D341Med (cell line): Measurements from ENCODE around the gene WASHC4.

Source experiments
- DNase-seq: peaks from one replicate; pipeline ENCODE4 v3.0.0; 2012; ENCODE audit warnings: low spot score

The WASHC4 gene, protein sequence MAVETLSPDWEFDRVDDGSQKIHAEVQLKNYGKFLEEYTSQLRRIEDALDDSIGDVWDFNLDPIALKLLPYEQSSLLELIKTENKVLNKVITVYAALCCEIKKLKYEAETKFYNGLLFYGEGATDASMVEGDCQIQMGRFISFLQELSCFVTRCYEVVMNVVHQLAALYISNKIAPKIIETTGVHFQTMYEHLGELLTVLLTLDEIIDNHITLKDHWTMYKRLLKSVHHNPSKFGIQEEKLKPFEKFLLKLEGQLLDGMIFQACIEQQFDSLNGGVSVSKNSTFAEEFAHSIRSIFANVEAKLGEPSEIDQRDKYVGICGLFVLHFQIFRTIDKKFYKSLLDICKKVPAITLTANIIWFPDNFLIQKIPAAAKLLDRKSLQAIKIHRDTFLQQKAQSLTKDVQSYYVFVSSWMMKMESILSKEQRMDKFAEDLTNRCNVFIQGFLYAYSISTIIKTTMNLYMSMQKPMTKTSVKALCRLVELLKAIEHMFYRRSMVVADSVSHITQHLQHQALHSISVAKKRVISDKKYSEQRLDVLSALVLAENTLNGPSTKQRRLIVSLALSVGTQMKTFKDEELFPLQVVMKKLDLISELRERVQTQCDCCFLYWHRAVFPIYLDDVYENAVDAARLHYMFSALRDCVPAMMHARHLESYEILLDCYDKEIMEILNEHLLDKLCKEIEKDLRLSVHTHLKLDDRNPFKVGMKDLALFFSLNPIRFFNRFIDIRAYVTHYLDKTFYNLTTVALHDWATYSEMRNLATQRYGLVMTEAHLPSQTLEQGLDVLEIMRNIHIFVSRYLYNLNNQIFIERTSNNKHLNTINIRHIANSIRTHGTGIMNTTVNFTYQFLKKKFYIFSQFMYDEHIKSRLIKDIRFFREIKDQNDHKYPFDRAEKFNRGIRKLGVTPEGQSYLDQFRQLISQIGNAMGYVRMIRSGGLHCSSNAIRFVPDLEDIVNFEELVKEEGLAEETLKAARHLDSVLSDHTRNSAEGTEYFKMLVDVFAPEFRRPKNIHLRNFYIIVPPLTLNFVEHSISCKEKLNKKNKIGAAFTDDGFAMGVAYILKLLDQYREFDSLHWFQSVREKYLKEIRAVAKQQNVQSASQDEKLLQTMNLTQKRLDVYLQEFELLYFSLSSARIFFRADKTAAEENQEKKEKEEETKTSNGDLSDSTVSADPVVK

DNA sequence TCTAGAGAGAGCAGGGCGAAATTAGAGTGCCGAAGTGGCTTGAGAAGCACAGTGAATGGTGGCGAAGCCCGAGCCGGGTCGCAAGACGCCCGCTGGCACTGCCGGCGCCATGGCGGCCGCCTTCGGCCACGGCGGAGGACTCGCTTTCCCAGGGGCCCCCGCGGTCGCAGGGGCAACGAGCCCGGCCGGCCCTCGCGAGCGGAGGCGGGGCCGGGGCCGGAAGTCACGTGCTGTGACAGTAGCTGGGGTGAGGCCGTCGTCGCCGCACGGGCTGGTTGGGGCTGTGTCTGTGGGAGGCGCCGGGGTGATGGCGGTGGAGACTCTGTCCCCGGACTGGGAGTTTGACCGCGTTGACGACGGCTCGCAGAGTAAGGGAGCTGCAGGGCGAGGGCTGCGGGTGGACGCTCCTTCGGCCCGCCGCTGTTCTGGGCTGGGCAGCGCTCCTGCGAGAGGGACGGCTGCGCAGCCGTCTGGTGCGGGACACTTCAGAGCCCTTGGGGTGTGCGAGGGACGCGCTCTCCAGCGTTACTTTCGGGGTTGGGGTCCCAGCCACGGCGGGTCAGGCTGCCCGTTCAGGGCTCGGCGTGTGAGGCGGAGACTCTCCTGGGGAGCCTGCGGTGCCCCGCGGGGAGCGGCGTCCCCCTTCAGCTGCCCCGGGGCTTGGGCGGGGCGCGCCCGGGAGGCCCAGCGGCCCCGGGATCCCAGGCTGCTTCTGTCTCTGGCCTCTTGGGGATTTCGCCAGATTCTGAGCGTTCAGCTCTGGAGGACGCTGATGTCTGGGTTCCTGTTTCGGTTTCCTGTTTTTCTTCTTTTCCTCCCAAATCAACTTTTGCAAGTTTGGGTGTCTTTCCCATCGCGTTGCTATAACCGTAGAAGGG is at the start of gene WASHC4:
Gene WASHC4, plus strand, starts transcription at position 238 of the 878 bp plus-strand sequence. Its CDS starts 70 bp downstream, at position 308.
- peak; percentile 98 for DNase-seq

DNA sequence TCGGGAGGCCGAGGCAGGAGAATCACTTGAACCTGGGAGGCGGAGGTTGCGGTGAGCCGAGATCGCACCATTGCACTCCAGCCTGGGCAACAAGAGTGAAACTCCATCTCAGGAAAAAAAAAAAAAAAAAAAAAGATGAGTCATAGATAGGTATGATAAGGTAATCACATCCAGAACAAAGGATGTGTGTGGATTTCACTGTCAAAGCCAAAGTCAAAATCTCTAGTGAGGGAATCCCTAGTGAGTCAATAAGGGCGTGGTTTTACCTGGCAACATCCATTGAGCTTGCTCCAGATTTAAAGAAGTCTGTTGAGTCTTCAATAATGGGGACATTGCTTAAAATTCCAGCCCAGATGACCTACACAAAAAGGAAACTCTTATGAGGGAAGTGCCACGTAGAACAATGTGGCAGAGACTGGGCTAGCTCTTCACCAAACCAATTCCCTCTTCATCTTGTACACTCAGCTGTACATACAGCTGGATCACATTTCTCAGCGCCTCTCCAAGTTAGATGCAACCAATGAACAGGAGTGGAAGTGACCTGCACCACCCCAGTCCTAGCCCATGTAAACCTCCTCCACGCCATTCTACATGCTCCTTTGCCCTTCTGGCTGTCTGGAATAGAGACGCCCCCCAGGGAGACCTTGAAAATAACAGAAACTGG is 46.7 kb upstream of the WASHC4 start:
- DNase-seq: no peak

DNA sequence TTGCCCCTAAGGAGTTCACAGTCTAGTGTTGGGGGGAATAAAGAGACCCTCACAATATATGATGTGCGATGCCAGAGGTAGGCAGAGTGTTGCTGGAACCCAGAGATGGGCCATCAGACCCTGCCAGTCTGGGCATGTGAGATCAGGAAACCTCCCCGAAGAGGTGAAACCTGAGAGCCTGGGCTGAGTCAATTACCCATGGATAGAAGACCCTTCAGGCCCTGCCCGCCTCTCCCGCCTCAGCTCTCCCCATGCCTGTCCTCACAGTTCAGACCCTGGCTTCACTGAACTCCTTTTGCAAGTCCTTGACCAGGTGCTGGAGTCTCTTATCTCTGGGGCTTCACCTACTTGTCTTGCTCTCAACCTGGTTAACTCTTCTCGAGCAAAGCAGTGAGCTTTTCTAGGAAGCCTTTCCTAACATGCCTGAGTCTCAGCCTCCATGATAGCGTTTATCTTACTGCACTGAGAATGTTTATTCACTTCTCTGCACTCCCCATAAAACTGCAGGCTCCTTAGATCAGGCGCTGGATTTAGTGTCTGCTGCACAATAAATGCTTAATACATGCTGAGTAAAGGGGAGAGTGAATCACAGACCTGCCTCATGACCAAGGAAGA is 42.9 kb upstream of the WASHC4 start:
- DNase-seq: no peak

DNA sequence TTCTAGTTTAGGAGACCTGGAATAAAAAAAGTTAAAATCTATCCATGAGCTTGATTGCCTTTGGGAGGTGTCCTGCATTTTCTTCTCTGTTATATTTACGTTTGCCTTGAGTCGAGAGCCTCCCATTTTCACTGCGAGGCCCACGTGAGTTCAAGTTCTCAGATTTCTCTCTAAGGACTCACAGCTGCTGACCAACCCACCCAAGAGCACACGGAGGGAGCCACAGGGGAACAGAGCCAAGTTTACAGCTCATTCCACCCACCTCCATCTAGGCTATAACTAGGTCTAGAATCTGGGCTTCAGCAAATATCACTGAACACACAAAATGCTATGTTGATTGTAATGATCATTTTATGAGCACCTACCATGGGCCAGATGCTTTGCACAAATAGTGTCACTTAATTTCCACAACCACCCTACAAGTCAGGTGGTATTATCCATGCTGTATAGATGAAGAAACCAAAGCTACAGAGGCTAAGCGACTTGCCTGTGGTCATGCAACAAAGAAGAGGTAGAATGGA is 40.0 kb upstream of the WASHC4 start:
- DNase-seq: no peak

DNA sequence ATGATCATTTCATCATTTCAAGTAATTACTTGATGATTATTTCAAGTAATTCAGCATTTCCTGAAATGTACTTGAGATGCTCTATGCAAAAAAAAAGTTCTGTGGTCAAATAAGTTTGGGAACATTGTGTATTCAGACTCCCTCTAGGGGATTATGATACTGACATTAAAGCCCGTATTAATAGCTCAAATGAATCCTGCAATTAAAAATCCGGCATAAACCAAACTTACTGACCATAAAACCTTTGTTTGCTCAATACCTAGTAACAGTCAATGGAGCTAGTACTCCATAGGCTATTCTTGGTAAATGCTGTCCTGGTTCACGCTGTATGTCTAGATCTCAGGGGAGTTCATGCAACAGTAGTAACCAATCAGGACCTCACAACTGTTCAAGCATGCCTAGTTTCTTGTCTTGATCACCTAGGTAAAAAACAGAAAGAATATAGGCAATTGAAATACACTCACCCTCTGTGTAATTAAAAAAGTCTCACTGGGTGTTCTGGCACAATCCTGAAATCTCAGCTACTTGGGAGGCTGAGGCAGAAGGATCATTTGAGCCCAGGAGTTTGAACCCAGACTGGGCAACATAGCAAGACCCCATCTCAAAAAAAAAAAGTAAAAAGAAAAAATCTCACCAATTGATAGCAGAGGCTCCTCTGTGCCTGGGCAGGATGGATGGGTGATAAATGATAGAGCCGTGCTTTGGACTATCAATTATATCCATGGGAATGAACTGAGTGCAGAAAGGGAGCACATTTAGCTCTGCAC is 37.4 kb upstream of the WASHC4 start:
- no peak for DNase-seq

DNA sequence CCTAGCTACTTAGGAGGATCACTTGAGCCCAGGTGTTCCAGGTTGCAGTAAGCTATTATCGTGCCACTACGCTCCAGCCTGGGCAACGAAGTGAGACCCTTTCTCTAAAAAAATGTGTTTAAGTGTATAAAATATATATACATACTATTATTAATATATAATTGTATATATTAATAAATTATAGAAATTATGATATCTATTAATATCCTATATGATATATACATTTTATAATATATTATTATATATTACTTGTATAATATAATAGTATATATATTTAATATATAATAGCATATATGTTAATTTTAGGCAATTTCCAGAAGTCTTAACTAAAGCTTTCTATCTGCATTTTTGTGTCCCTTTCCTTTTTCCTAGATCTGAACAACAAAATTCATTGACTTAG is 35.5 kb upstream of the WASHC4 start:
- no peak for DNase-seq

DNA sequence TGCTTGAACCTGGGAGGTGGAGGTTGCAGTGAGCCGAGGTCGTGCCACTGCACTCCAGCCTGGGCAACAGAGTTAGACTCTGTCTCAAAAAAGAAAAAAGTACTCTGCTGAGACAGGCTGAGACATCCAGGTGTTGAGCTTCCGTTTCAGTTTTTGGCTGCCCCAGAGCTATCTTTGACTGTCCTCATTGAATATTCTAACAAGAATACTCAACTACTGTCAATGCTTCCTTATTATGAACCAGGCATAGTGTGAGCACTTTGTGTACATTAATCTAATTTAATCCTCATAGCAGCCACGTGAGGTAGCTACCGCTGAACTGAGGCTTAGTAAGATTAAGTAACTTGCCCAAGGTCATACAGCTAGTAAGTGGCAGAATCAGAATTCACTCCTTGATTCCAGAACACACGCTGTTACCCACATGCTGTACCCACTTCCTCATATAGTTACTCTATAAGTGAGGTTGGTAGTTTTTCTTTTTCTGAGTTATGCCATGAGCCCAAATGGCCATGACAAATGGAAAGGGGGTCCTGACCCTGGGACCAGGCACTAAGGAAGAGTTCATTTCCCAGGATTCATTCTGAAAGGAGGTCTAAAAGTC is 34.5 kb upstream of the WASHC4 start:
- no peak for DNase-seq

DNA sequence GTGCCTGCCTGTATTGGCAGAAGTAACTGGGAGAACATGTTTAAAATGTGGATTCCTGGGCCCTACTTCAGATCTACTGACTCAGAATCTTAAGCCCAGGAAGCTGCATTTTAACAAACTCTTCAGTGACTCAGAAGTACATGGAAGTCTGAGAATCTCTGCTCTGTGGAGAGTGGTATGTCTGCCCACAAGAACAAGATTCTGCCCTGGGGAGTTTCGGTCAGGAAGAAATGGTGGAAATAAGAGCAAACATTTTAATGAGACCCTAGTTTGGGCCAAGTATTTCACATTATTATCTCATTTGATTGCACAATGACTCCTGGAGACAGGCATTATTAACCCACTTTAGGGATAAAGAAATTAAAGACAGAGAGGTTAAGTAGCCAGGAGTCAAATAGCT is 31.4 kb upstream of the WASHC4 start:
- DNase-seq: no peak

DNA sequence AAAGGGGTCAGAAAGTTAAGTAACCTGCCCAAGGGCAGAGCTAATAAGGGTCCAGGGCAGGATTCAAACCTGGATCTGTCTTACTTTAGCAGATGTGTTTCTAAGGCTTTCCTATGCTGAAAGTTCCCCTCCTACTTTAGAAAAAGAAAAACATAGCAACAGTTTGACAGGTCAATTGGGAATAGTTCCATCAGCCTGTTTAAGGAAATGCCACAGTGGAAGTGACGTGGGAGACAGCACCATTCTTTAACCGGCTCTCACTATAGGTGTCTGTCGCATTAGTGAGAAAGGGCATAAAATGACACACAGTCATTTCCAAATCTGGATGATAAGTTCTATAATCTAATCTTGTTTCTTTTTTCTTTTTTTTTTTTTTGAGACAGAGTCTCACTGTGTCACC is 30.6 kb upstream of the WASHC4 start:
- DNase-seq: no peak

DNA sequence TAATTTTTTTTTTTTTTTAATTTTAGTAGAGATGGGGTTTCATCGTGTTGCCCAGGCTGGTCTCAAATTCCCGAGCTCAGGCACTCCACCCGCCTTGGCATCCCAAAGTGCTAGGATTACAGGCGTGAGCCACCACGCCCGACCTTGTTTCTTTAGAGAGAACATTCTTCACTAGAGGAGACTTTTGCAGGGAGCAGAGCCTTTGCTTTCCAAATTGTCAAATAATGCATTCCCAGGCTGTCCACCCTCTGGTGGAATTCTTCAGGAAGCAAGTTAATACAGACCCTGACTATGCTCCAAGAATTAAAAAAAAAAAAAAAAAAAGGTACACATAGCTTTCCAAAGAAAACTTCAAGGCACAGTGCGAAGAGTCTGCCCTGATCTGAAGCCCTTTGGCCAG is 30.1 kb upstream of the WASHC4 start:
- no peak for DNase-seq

DNA sequence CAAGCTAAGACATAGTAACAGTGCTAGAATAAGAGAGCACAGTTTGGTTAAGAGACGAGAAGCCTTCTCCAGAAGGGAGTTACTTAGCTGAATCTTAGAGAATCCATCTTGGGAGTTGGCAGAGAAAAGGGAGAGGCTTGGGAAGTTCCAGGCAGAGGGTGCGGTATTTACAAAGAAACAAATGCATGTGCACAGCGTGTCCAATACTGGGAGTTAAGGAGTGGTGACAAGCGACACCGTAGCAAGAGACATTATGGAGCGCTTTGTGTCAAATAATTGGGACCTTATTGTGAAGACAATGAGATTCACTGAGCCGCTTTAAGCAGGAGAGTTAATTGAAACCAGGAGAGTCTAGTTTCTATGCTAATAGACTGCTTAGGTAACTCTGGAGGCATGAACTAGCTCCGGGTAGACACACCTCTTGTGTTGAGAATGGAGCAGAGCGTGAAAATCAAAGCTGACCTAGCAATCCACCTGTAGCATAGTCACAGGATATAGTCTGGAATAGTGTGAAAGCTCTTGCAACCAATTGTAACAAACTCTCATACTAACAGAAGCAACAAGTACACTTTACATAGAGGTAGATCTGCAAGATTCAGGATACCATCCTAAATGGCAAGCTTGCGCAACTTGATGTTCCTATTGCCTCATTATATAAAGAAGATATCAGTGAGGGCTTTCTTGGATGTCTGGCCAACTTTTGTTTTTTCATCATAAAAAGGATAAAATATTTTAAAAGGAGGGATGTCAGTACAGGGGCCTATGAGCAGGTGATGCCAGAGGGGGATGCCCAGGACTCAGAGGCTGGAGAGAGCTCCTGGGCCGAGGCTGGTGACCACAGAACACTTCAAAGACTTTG is 28.6 kb upstream of the WASHC4 start:
- no peak for DNase-seq

DNA sequence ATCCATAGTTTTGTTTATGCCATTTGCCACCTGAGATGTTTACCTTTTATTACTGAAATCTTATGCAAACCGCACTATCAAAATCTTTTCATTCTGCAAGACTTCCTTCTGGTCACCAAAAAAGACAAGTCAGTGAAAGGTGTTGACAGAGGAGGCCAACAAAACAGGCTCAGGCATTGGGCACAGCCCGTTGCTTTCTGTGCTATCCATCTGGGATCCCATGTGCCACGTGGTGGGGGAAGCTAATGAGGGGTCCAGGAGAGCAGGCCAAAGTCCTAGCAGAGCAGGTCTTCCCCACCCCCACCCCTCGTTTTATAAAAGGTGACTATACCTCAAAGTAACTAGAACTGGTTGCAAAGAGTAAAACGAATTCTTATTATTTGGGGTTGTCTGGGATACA is 24.5 kb upstream of the WASHC4 start:
- DNase-seq: no peak

DNA sequence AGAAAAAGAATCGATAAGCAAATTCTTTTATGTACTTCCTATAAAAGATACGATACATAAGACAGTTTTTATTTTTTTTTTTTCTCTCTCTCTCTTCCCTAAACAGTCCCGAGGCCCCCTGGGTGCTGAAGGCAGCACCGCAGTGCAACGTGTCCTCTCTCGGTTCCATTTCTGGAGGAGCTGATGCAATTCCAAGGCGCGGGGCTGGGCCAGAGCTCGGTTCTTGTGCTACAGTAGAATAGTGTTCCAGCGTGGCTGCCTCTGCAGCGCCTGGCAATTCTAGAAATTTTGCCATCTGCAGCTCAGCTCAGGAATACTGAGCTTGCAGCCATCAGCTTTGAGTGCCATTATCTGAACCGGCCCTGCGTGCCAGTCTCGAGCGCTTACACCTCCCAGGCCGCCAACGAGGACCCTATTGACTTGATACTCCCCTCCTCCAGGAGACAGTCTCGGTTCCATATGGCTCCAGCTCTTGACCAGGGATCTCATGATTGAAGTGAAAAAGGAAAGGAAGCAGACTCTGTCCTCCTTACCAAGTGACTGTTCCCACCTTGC is 23.9 kb upstream of the WASHC4 start:
- DNase-seq: no peak

DNA sequence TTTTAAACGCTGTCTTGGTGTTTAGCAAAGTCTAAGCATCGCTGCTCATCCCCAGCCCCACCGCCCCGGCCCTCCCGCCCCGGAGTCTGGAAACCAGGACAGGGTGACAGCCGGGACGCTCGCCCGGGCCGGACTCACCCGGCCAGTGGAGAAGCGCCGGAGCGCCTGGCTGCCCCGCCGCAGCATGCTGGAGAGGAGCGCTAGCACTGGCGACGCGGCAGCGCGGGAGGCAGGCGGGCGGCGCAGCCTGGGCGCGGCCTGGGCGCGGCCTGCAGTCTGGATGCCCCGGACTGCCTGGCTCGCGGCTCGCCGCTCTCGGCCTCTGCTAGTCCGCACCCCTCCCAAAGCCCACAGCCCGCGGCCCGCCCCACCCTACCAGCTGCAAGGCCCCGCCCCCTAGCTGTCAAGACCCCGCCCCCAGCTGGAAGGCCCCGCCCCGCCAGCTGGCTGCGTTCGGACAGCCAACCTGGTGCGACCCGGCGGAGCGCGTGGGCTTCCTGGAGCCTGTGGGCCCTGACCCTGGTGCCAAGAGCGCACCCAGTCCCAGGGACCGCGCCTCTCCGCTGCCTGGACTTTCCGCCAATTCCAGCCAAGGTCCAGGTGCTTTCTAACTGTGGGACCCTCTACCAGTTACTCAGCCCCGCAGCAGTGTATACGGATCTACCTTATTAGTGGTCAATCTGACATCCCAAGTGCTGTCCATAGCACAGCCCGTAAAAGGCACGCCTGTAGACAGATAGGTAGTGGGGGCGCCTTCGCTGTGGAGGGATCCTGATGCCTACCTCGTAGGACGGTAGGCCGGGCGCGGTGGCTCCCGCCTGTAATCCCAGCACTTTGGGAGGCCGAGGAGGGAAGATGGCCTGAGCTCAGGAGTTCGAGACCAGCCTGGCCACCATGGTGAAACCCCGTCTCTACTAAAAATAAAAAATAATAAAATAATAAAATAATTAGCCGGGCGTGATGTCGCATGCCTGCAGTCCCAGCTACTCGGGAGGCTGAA is 23.0 kb upstream of the WASHC4 start, which contains the start of gene ALDH1L2:
Gene ALDH1L2, minus strand, starts transcription at position 208 of the 1,000 bp plus-strand sequence. Its CDS starts 22 bp downstream, at position 186.
- DNase-seq: peak; percentile 45

DNA sequence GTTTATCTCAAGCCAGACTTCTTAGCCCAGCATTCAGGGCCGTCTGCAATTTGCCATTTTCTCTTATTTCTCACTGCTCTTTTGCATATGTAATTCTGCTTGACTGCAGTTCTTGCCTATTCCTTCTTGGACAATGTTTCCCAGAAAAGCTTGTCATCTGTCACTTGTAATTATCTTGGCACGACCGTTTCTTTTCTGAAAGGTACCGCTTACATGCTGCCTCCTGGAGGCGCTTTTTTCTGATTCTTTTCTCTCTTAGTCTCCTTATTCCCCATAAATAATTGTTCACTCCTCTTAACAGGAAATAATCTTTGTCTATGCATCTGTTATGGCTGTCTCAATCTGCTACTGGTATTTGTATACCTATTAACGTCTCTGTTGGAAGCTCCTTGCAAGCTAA is 22.0 kb upstream of the WASHC4 start:
- no peak for DNase-seq

DNA sequence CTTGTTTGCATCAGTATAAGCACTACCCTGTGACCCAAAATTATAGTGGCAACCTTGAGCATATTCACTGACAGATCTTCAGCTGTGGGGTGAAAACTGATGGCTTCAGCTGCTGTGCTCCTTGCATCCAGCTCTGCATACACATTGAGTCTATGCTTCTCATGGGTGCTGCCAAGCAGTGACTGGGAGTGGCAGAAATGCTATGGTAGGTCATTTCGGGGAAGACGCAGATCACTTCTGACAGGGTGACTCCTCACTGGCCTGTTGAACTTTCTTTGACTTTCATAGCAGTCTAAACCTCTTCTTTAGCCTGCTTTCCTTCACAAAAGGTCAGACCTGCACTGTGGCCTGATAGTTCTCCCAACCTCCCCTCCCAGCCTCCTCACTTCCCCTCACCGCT is 17.7 kb upstream of the WASHC4 start:
- DNase-seq: no peak
